ENCODE results near the gene GABRR2.

- TF ChIP-seq CTCF (IDR thresholded peaks at IDR 0.05), result no peak
- no peak for TF ChIP-seq POLR2AphosphoS5 (IDR thresholded peaks at IDR 0.05)
- no peak for TF ChIP-seq POLR2A (IDR thresholded peaks at IDR 0.05)
These were observed 45.4 kb upstream of the GABRR2 start for GRCh38 chr6:89360415-89360999.
